Measurements from ENCODE around the gene PXYLP1.

DNA sequence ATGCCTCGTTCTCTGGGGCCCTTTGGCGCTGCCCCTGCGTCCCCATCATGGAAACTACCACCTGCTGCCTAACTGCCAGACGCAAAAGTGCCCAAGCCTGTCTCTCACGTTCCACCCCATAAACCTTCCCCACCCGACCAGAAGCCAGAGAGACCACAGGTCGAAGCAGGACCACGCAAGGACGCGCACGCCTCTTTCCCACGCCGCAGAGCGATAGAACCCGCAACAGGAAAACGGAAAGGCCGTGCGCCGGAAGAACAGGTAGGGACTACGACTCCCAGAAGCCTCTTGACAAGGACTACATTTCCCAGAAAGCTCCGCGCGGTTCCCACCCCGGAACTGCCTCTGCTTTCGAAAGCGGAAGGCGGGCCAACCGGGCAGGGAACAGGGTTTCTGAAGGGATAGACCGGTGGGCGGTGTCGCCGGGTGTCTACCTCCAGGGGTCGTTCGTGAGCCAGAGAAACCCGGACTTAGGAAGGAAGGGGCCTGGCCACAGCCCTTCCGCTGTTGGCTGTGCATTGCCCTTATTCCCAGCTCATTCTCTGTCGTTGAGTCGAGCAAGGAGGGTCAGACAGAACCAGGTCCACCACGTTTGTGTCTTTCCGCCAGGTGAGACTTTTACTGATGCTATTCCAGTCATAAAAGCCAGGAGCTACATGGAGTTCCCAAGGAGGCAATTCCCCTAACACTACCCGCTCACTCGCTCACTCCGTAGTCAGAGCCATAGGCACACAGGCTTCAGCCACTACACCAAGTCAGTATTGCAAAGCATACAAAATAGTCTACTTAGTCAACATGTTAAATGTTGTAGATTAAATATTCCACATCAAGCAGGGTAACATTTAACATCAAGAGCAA is 80.1 kb downstream of the PXYLP1 start:
- peak; percentile 82 for TF ChIP-seq POLR2A (IDR thresholded peaks at IDR 0.05; ENCODE audit: low read depth, low read length)
- peak; percentile 64 for TF ChIP-seq POLR2AphosphoS5 (IDR thresholded peaks at IDR 0.05; ENCODE audit: low read depth, low read length)
- TF ChIP-seq TAF1 (IDR thresholded peaks at IDR 0.05; ENCODE audit: borderline replicate concordance, low read depth, low read length) = 0 out of 2 replicates have a peak, but pooled peaks have one; percentile 9
